Astrocyte (in vitro differentiated cells and primary cell): ENCODE data around the gene BMP7. TPM values are rescaled to one million over a fixed set of nuclear protein-coding genes. Genes with fewer than 3 reads are reported as not detected.
A peak's percentile ranks its signal among the peaks of the same experiment; 100 is the strongest.

ENCODE experiments used
- DNase-seq: peaks from one replicate; pipeline ENCODE4 v3.0.0-alpha.2; 2010; ENCODE audit warnings: low read depth
- FAIRE-seq: peaks from 2 replicates; lab custom pipeline; 2011; peaks lifted over from hg19 to GRCh38; lab: Jason Lieb, UNC
- H2AFZ ChIP-seq: 2 replicates; pipeline ENCODE4 v1.6.0; 2012; ENCODE audit warnings: low read depth, low read length, inconsistent platforms
- H3K27ac ChIP-seq: 2 replicates; pipeline ENCODE4 v1.5.1; 2011; ENCODE audit warnings: low read depth, low read length, inconsistent platforms
- H3K27me3 ChIP-seq: 2 replicates; pipeline ENCODE4 v1.6.0; 2011; ENCODE audit warnings: low read length, inconsistent platforms; ENCODE audit not compliant: insufficient read depth
- H3K36me3 ChIP-seq: 2 replicates; pipeline ENCODE4 v1.5.1; 2011; ENCODE audit warnings: low read length, inconsistent platforms; ENCODE audit not compliant: insufficient read depth
- H3K4me1 ChIP-seq: 2 replicates; pipeline ENCODE4 v1.5.1; 2011; ENCODE audit warnings: low read length, inconsistent platforms; ENCODE audit not compliant: insufficient read depth
- H3K4me2 ChIP-seq: 2 replicates; pipeline ENCODE4 v1.6.0; 2012; ENCODE audit warnings: low read length, inconsistent platforms
- H3K4me3 ChIP-seq: 2 replicates; pipeline ENCODE4 v1.5.1; 2011; ENCODE audit warnings: low read depth, mild to moderate bottlenecking, low read length, inconsistent platforms; ENCODE audit not compliant: insufficient read depth
- H3K79me2 ChIP-seq: 2 replicates; pipeline ENCODE4 v1.6.0; 2012; ENCODE audit warnings: mild to moderate bottlenecking, low read length, inconsistent platforms; ENCODE audit not compliant: insufficient read depth
- H3K9ac ChIP-seq: 2 replicates; pipeline ENCODE4 v1.6.0; 2012; ENCODE audit warnings: mild to moderate bottlenecking, low read length, inconsistent platforms
- H3K9me3 ChIP-seq: 2 replicates; pipeline ENCODE4 v1.5.1; 2012; ENCODE audit warnings: low read depth, mild to moderate bottlenecking, low read length, inconsistent platforms; ENCODE audit not compliant: insufficient read depth
- H4K20me1 ChIP-seq: 2 replicates; pipeline ENCODE4 v1.6.0; 2012; ENCODE audit warnings: low read length, inconsistent platforms; ENCODE audit not compliant: insufficient read depth
- H3K27ac Mint-ChIP-seq: one replicate; pipeline ENCODE4 v1.8.0; 2021; ENCODE audit warnings: mild to moderate bottlenecking, mixed read lengths; ENCODE audit not compliant: unreplicated experiment
- H3K27me3 Mint-ChIP-seq: one replicate; pipeline ENCODE4 v1.8.0; 2021; ENCODE audit warnings: low read depth, mixed read lengths; ENCODE audit not compliant: unreplicated experiment
- H3K36me3 Mint-ChIP-seq: one replicate; pipeline ENCODE4 v1.8.0; 2021; ENCODE audit warnings: low read depth, mixed read lengths; ENCODE audit not compliant: unreplicated experiment
- H3K4me1 Mint-ChIP-seq: one replicate; pipeline ENCODE4 v1.8.0; 2021; ENCODE audit warnings: low read depth, mixed read lengths; ENCODE audit not compliant: unreplicated experiment
- H3K4me3 Mint-ChIP-seq: one replicate; pipeline ENCODE4 v1.8.0; 2021; ENCODE audit warnings: mild to moderate bottlenecking, moderate library complexity, mixed read lengths; ENCODE audit not compliant: unreplicated experiment
- H3K9me3 Mint-ChIP-seq: one replicate; pipeline ENCODE4 v1.8.0; 2021; ENCODE audit warnings: mild to moderate bottlenecking, mixed read lengths; ENCODE audit not compliant: unreplicated experiment
- EZH2 ChIP-seq: IDR thresholded peaks from 2 replicates; pipeline ENCODE4 v1.6.1; 2012; ENCODE audit warnings: mild to moderate bottlenecking, low read length, inconsistent platforms; ENCODE audit not compliant: insufficient read depth
- total RNA-seq: library from RNA; stranded (reverse); gene quantifications from 2 replicates; pipeline ENCODE4 v1.2.1, GENCODE V29; 2021
- TF ChIP-seq, protein P1 (sequence below): IDR thresholded peaks from 2 replicates; pipeline ENCODE4 v1.5.1; 2011; ENCODE audit warnings: low read depth, mild to moderate bottlenecking, inconsistent platforms, low read length, moderate library complexity; ENCODE audit not compliant: insufficient read depth

Gene BMP7
- total RNA-seq, 1 donor from 2014 or later, result 15.3 TPM

GRCh38 chr20:57210054-57210910 is 56.2 kb downstream of the BMP7 start:
- Mint-ChIP-seq H3K4me3 (no peak overlapping the region), H3K27me3 (no peaks in the 10 kb centered on the region), H3K4me1 (peaks cover 26% of the 10 kb centered on the region), H3K27ac (peak overlapping the region; percentile 75), H3K9me3 (peaks cover 9% of the 10 kb centered on the region), H3K36me3 (peaks cover 3% of the 10 kb centered on the region)
- no peak overlapping the region for H3K4me3 ChIP-seq
- peaks cover 3% of the 10 kb centered on the region for H3K9me3 ChIP-seq
- H3K36me3 ChIP-seq, result no peaks in the 10 kb centered on the region
- peaks cover 23% of the 10 kb centered on the region for H3K4me1 ChIP-seq
- H3K27me3 ChIP-seq, result no peaks in the 10 kb centered on the region
- H2AFZ ChIP-seq, result no peak overlapping the region
- no peak overlapping the region for H3K9ac ChIP-seq
- no peak overlapping the region for H3K4me2 ChIP-seq
- no peak for FAIRE-seq
- no peaks in the 10 kb centered on the region for H3K79me2 ChIP-seq
- H3K27ac ChIP-seq, result no peak overlapping the region
- TF ChIP-seq, protein P1, sequence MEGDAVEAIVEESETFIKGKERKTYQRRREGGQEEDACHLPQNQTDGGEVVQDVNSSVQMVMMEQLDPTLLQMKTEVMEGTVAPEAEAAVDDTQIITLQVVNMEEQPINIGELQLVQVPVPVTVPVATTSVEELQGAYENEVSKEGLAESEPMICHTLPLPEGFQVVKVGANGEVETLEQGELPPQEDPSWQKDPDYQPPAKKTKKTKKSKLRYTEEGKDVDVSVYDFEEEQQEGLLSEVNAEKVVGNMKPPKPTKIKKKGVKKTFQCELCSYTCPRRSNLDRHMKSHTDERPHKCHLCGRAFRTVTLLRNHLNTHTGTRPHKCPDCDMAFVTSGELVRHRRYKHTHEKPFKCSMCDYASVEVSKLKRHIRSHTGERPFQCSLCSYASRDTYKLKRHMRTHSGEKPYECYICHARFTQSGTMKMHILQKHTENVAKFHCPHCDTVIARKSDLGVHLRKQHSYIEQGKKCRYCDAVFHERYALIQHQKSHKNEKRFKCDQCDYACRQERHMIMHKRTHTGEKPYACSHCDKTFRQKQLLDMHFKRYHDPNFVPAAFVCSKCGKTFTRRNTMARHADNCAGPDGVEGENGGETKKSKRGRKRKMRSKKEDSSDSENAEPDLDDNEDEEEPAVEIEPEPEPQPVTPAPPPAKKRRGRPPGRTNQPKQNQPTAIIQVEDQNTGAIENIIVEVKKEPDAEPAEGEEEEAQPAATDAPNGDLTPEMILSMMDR, result no peak
- no peak for TF ChIP-seq EZH2
- no peaks in the 10 kb centered on the region for H4K20me1 ChIP-seq
- DNase-seq, result no peak

DNA sequence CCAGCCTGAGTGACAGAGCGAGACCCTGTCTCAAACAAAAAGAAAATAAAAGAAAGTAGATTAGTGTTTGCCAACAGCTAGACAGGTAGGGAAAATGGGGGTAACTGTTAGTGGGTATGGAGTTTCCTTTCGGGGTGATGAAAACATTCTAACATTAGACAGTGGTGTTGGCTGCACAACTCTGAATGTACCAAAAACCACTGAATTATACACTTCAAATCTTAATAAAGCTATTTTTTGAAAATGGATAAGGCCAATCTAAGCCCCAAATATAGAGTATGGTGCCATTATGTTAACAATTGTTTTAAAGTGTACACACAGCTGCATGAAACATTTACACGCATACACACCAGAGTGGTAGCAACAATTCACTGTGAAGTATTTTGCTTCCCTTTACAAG is 57.0 kb downstream of the BMP7 start:
- no peaks in the 10 kb centered on the region for H3K27me3 Mint-ChIP-seq
- no peak overlapping the region for H3K27ac Mint-ChIP-seq
- peaks cover 3% of the 10 kb centered on the region for H3K36me3 Mint-ChIP-seq
- no peaks in the 10 kb centered on the region for H3K79me2 ChIP-seq
- no peak overlapping the region for H2AFZ ChIP-seq
- H3K4me1 ChIP-seq, result peaks cover 28% of the 10 kb centered on the region
- no peak for TF ChIP-seq EZH2
- TF ChIP-seq, protein P1, result no peak
- H3K9me3 Mint-ChIP-seq, result peaks cover 9% of the 10 kb centered on the region
- FAIRE-seq (no peak), DNase-seq (no peak)
- H3K4me3 Mint-ChIP-seq, result no peak overlapping the region
- H3K36me3 ChIP-seq, result no peaks in the 10 kb centered on the region
- no peak overlapping the region for H3K27ac ChIP-seq
- peaks cover 3% of the 10 kb centered on the region for H3K9me3 ChIP-seq
- peaks cover 27% of the 10 kb centered on the region for H3K4me1 Mint-ChIP-seq
- H3K4me2 ChIP-seq, result no peak overlapping the region
- H4K20me1 ChIP-seq, result no peaks in the 10 kb centered on the region
- no peaks in the 10 kb centered on the region for H3K27me3 ChIP-seq
- no peak overlapping the region for H3K9ac ChIP-seq
- no peak overlapping the region for H3K4me3 ChIP-seq

GRCh38 chr20:57208198-57208597 is 58.2 kb downstream of the BMP7 start:
- Mint-ChIP-seq H3K27ac (peak overlapping the region; percentile 3), H3K4me3 (no peak overlapping the region), H3K36me3 (peaks cover 3% of the 10 kb centered on the region), H3K4me1 (peaks cover 29% of the 10 kb centered on the region), H3K27me3 (no peaks in the 10 kb centered on the region), H3K9me3 (peaks cover 9% of the 10 kb centered on the region)
- TF ChIP-seq, protein P1, result no peak
- no peak for TF ChIP-seq EZH2
- Histone ChIP-seq H3K79me2 (no peaks in the 10 kb centered on the region), H2AFZ (no peak overlapping the region), H3K27ac (no peak overlapping the region), H3K27me3 (no peaks in the 10 kb centered on the region), H3K4me3 (no peak overlapping the region), H3K9ac (no peak overlapping the region), H3K4me2 (no peak overlapping the region), H4K20me1 (no peaks in the 10 kb centered on the region), H3K9me3 (peaks cover 3% of the 10 kb centered on the region), H3K36me3 (no peaks in the 10 kb centered on the region), H3K4me1 (peaks cover 28% of the 10 kb centered on the region)
- FAIRE-seq (no peak), DNase-seq (peak; percentile 86)
